WERI-Rb-1 (cell line): ENCODE results near the gene SH3BGRL2.
A peak's percentile ranks its signal among the peaks of the same experiment; 100 is the strongest.

ENCODE experiments used
- DNase-seq: peaks from one replicate; pipeline ENCODE4 v3.0.0-alpha.2; 2020
- H3K27ac ChIP-seq: fragments of 250-450 bp; sonication (Bioruptor Pico); 2 replicates; pipeline ENCODE4 v1.5.1; 2020; ENCODE audit warnings: mild to moderate bottlenecking, moderate library complexity
- H3K27me3 ChIP-seq: fragments of 250-450 bp; sonication (Bioruptor Pico); 2 replicates; pipeline ENCODE4 v1.5.1; 2021; ENCODE audit warnings: mild to moderate bottlenecking, low read depth, moderate library complexity; ENCODE audit not compliant: insufficient read depth, severe bottlenecking
- H3K36me3 ChIP-seq: fragments of 250-450 bp; sonication (Bioruptor Pico); 2 replicates; pipeline ENCODE4 v1.5.1; 2020; ENCODE audit warnings: mild to moderate bottlenecking, moderate library complexity
- H3K4me3 ChIP-seq: 2 replicates; pipeline ENCODE4 v1.5.1; 2011; ENCODE audit warnings: low read depth, mild to moderate bottlenecking, control low read depth, low read length
- H3K9me3 ChIP-seq: fragments of 250-450 bp; sonication (Bioruptor Pico); 2 replicates; pipeline ENCODE4 v1.5.1; 2021; ENCODE audit warnings: mild to moderate bottlenecking, moderate library complexity; ENCODE audit not compliant: severe bottlenecking
- TF ChIP-seq, protein P1 (sequence below): IDR thresholded peaks from 2 replicates; pipeline ENCODE4 v1.5.1; 2011; ENCODE audit warnings: low read depth, mild to moderate bottlenecking, control low read depth, inconsistent platforms, low read length

Gene SH3BGRL2

GRCh38 chr6:79724816-79725215, 93.7 kb downstream of the SH3BGRL2 start:
- DNase-seq, result no peak
- Histone ChIP-seq H3K27me3 (no peaks in the 10 kb centered on the region), H3K9me3 (no peaks in the 10 kb centered on the region), H3K36me3 (no peaks in the 10 kb centered on the region), H3K27ac (no peak overlapping the region), H3K4me3 (no peak overlapping the region)
- TF ChIP-seq, protein P1, sequence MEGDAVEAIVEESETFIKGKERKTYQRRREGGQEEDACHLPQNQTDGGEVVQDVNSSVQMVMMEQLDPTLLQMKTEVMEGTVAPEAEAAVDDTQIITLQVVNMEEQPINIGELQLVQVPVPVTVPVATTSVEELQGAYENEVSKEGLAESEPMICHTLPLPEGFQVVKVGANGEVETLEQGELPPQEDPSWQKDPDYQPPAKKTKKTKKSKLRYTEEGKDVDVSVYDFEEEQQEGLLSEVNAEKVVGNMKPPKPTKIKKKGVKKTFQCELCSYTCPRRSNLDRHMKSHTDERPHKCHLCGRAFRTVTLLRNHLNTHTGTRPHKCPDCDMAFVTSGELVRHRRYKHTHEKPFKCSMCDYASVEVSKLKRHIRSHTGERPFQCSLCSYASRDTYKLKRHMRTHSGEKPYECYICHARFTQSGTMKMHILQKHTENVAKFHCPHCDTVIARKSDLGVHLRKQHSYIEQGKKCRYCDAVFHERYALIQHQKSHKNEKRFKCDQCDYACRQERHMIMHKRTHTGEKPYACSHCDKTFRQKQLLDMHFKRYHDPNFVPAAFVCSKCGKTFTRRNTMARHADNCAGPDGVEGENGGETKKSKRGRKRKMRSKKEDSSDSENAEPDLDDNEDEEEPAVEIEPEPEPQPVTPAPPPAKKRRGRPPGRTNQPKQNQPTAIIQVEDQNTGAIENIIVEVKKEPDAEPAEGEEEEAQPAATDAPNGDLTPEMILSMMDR, result no peak

DNA sequence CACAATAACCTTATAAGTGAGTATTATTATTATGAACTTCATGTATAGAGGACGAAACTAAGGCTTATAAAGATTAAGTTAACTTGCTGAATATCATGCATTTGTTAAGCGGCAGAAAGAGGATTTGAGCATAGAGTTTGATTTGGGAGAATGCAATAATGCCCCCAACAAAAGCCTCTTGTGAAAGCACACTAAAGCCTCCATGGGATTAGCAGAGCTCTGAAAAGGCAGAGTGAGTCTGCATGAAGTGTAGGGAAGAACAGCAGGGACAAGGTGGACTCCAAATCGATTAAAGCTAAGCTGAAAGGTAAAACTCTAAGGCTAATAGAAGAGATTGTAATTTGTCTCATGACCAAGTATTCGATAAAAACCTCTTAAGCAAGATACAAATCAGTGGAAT, 100.3 kb downstream of the SH3BGRL2 start:
- Histone ChIP-seq H3K9me3 (no peaks in the 10 kb centered on the region), H3K27me3 (no peaks in the 10 kb centered on the region), H3K36me3 (no peaks in the 10 kb centered on the region), H3K4me3 (no peak overlapping the region), H3K27ac (no peak overlapping the region)
- DNase-seq, result peak; percentile 65
- TF ChIP-seq, protein P1, result no peak

- TF ChIP-seq, protein P1, result no peak
- no peak for DNase-seq
Observed at GRCh38 chr6:79733388-79733787, 102.3 kb downstream of the SH3BGRL2 start.

GRCh38 chr6:79734374-79734773, 103.2 kb downstream of the SH3BGRL2 start:
- Histone ChIP-seq H3K9me3 (no peaks in the 10 kb centered on the region), H3K36me3 (no peaks in the 10 kb centered on the region), H3K27me3 (no peaks in the 10 kb centered on the region), H3K27ac (no peak overlapping the region), H3K4me3 (no peak overlapping the region)
- DNase-seq, result no peak
- TF ChIP-seq, protein P1, result no peak

More at GRCh38 chr6:79733388-79733787, 102.3 kb downstream of the SH3BGRL2 start:
- H3K36me3 ChIP-seq, result no peaks in the 10 kb centered on the region
- no peak overlapping the region for H3K27ac ChIP-seq
- H3K4me3 ChIP-seq, result no peak overlapping the region
- H3K27me3 ChIP-seq, result no peaks in the 10 kb centered on the region
- no peaks in the 10 kb centered on the region for H3K9me3 ChIP-seq

GRCh38 chr6:79735183-79735582, 104.1 kb downstream of the SH3BGRL2 start:
- no peak for DNase-seq
- TF ChIP-seq, protein P1, result no peak
- Histone ChIP-seq H3K27me3 (no peaks in the 10 kb centered on the region), H3K4me3 (no peak overlapping the region), H3K9me3 (no peaks in the 10 kb centered on the region), H3K36me3 (no peaks in the 10 kb centered on the region), H3K27ac (no peak overlapping the region)

- Histone ChIP-seq H3K9me3 (no peaks in the 10 kb centered on the region), H3K4me3 (no peak overlapping the region), H3K27me3 (no peaks in the 10 kb centered on the region), H3K36me3 (no peaks in the 10 kb centered on the region), H3K27ac (no peak overlapping the region)
- TF ChIP-seq, protein P1, result no peak
- no peak for DNase-seq
Observed at GRCh38 chr6:79737172-79737571, 106.0 kb downstream of the SH3BGRL2 start.
